GM21529 (cell line): ENCODE measurements around the gene DCAF11.

Experiments used
- ATAC-seq: cut with Tn5 transposase; IDR thresholded peaks from one replicate; pipeline ENCODE4 v1.9.1; 2021; ENCODE audit not compliant: unreplicated experiment

Gene DCAF11

DNA sequence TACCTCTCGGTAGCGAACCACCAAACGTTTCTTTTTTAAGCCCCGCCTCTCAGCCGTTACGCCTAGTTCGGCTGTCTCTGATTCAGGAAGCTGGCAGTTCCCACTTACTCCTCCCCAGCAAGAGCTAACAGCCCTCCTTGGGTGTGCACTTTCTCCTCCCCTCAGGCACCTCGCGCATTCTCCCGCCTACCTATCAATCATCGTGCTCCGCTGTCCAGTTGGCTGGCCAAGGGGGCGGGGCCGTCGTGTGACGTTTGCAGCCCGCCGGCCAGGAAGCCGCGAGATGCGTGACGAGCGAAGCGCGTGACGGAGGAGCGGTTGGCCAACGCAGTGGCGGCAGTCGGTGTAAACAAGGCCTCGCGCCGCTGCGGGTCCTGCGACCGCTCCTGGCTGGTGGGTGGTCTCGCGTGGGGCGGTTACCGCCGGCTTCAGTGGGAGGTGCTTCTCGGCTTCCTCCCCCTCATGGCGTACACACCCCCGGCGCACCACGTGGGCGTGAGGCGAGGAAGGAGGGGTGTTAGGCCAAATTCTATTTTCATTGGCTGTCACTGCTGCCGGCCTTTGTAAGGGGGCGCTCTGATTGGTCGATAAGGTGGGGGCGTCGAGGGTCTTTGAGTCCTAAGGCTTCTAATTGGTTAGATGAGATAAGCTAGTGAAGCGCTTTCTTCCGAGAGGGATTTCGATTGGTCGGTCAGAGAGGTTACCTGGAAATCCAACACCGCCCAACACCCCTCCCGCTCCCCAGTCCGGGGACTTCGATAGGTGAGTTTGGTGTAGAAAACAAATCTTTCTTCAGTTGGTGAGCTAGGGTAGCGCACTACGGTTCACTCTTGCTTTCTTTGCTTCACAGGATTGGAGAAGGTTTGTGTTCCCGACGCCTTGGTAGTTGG lies at the start of gene DCAF11, which contains the start of gene NRL:
DCAF11 (plus strand) TSS at position 246 of the 890 bp plus-strand sequence. CDS start 818 bp downstream, outside the sequence.
NRL (minus strand) TSS at position 418 of the 890 bp plus-strand sequence. CDS start 32,101 bp downstream, outside the sequence.
- peak; percentile 81 for ATAC-seq

GRCh38 chr14:24064856-24065255 lies 49.7 kb upstream of the DCAF11 start:
- ATAC-seq = no peak

- no peak for ATAC-seq
These were observed 49.2 kb upstream of the DCAF11 start for GRCh38 chr14:24065408-24065807.

DNA sequence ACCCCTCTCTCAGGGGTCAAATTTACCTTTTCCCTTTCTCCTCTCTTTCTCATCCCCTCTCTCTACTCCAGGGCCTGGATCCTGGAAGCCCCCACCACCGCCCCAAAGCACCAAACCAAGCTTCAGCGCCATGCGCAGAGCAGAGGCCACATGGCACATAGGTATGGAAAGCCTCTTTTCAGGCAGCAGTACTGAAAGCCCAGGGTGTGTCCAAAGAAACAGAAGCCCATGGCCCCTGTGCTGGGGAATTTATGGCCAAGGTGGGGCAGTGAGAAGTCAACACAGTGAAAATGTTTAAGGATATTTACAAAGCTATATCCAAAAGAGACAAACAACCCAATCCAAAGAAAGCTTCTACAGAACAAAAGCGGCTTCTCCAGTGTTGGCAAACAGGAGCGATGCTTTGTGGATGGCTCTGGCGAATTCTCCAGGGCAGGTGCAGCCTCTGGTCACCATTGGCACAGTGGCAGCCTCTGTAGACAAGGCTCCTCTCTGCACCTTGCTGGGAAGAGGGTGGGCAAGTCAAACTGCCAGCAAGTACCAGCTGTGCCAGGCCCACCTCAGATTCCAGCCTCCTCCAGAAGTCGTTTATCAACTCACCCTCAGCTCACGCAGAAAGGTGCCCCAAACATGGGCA lies 48.0 kb upstream of the DCAF11 start:
- no peak for ATAC-seq

DNA sequence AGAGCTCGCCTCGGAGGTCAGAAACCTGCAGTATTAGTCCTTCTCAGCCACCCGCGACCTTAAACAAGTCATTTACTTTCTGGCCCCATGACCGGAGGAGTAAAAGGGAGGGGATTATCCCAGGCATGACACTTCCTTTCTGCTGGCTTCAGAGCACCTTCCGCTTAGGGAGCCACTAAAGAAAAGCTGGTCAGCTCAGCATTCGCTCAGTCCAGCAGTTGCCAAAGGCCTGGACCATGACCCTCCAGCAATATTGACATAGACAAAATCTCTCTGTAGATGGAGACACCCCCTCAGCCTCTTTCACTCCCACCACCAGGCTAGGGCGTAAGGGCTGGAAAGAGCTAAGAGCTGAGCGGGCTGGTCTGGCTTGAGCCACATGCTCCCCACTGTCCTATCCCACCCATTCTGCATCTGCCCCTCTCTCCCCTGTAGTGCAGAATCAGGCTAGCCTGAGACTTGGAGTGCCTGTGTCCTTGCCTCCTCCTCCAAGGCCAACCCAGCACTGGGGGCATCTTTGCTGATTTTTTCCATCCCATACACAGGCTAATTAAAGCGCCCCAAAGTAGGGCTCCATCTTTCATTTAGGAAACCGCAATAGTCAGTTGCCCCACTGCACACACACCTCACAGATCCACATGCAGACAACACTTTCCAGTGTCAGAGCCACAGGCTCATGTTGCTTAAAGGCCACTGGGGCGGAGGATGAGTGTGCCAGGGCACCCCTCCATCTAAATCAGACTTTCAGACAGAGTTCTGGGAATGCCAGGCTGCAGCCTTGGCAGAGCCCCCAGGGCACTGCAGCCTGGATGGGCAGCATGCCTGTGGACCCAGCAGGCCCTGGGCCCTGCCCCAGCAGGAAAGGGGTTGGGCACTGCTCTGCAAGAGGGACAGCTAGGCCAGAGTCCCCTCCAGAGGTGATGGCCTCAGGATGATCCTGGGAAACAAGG lies 47.2 kb upstream of the DCAF11 start:
- ATAC-seq = no peak

DNA sequence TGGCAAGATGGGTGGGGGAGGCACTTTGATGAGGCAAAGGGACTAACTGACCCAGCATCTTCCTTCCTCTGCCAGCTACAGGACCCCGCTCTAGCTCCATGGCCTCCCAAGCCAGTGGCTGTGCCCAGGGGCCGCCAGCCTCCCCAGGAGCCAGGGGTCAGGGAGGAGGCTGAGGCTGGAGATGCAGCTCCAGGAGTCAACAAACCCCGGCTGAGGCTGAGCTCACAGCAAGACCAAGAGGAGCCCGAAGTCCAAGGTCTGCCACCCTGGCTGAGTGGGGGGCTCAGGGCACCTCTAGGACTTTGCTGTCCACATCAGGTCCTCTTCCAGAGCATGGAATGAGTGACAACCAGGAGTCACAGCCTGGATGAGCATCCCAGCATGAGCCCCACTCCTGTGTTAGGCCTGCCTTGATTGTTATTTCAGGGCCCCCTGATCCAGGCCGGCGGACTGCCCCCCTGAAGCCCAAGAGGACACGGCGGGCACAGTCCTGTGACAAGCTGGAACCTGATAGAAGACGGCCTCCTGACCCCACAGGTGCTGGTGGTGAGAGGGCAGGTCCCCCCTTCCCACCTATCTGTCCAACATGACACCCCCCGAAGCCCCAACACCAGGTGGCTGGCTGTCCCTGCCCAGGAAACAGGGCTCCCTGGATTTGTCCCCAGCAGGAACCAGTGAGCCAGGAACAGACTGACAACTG lies 45.7 kb upstream of the DCAF11 start:
- no peak for ATAC-seq

GRCh38 chr14:24069411-24069735 lies 45.2 kb upstream of the DCAF11 start:
- no peak for ATAC-seq

GRCh38 chr14:24070285-24071143 lies 44.1 kb upstream of the DCAF11 start:
- no peak for ATAC-seq

- ATAC-seq = no peak
These were observed 43.4 kb upstream of the DCAF11 start, which contains the start of gene CPNE6 for GRCh38 chr14:24071144-24071697. TSS of gene CPNE6 (plus strand) at chr14:24071562. CDS start at chr14:24072937, 1,375 bp downstream.

GRCh38 chr14:24071836-24072430 lies 42.6 kb upstream of the DCAF11 start:
- no peak for ATAC-seq

GRCh38 chr14:24072436-24072835 lies 42.1 kb upstream of the DCAF11 start:
- no peak for ATAC-seq

DNA sequence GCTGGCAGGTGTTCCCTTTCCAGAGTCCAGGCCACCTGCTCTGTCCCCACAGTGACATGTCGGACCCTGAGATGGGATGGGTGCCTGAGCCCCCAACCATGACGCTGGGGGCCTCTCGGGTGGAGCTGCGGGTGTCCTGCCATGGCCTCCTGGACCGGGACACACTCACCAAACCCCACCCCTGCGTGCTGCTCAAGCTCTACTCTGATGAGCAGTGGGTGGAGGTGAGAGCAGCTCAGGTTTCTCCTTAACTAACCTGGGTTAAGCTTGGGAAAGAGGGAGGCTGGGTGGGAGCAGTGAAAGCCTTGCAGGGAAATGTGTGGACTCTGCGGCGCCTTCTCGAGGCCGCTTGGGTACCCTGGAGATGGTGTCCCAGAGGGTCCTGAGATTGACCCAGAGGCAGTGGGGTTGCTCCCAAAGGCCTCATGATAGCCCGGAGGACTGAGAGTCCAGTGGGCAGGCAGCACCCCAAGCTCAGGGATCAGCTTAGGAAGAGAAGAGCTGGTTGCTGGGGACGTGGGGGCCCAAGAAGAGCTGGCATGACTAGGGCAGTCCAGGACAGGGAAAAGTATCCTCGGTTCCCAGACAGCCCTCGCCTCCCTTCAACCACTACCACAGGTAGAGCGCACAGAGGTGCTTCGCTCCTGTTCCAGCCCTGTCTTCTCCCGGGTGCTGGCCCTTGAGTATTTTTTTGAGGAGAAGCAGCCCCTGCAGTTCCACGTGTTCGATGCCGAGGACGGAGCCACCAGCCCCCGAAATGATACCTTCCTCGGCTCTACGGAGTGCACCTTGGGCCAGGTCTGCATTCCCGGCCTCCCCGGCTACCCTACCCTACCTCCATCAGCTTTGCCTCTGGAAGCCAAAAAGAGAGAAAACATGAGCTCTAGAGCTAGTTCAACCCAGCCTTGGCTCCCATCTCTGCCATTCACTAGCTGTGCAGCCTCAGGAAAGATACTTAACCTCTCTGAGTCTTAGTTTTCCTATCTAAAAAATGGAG lies 41.4 kb upstream of the DCAF11 start:
- no peak for ATAC-seq

GRCh38 chr14:24074625-24075484 lies 39.7 kb upstream of the DCAF11 start:
- ATAC-seq = peak; percentile 17

GRCh38 chr14:24075485-24076301 lies 38.9 kb upstream of the DCAF11 start:
- ATAC-seq = peak; percentile 62

GRCh38 chr14:24076302-24076601 lies 38.3 kb upstream of the DCAF11 start:
- ATAC-seq = no peak

DNA sequence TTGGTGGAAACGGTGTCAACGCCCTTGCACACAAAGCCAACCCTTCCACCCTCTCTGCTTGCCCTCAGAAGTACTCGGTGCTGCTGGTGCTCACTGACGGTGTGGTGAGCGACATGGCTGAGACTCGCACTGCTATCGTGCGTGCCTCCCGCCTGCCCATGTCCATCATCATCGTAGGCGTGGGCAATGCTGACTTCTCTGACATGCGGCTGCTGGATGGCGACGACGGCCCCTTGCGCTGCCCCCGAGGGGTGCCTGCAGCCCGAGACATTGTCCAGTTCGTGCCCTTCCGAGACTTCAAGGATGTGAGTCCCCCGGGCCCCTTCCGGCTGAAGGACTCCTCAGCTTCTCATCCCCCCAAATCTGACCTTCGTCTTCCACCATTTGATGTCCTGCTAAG lies 37.5 kb upstream of the DCAF11 start:
- ATAC-seq = no peak
